Right lobe of liver (tissue), 4 donors: Measurements from ENCODE around the gene CCDC77.

ENCODE experiments used
- CTCF ChIP-seq, 4 donors: fragments of 200-600 bp in 3 of 4; fragments of 450-650 bp in 1 of 4; IDR thresholded peaks; one replicate each; pipeline versions ENCODE4 v1.5.1 to v1.8.0; 2016 to 2022; ENCODE audit warnings: antibody characterized with exemption in 4 of 4, mild to moderate bottlenecking in 2 of 4
- POLR2A ChIP-seq: fragments of 450-650 bp; IDR thresholded peaks from one replicate; pipeline ENCODE4 v1.6.1; 2017; ENCODE audit warnings: antibody characterized with exemption, mild to moderate bottlenecking
- donor health status: DM: no; HTN: no; CAD: no.
- donor health status: DM: no; HTN: no; CAD: no.
- donor health status: DM: no; HTN: yes; CAD: no.

- TF ChIP-seq CTCF (IDR thresholded peaks at IDR 0.05) (no peak), POLR2A (no peak)
Observed at GRCh38 chr12:473863-474577, 72.6 kb downstream of the CCDC77 start.
